ENCODE results near the gene SLC35E1.

SLC35E1 gene

GRCh38 chr19:16518483-16519229, 53.6 kb downstream of the SLC35E1 start:
- no peak for DNase-seq (ENCODE audit: low read depth in 1 of 2, low spot score in 1 of 2)
- TF ChIP-seq POLR2AphosphoS5 (IDR thresholded peaks at IDR 0.05; ENCODE audit: low read depth) (no peak), SPI1 (IDR thresholded peaks at IDR 0.05; ENCODE audit: borderline replicate concordance, low read depth) (no peak), GABPA (IDR thresholded peaks at IDR 0.05; ENCODE audit: low read depth) (no peak), CTCF (IDR thresholded peaks at IDR 0.05; ENCODE audit: insufficient read depth, low read length) (no peak), REST (IDR thresholded peaks at IDR 0.05; ENCODE audit: insufficient replicate concordance, low read depth) (no peak)
- Histone ChIP-seq H3K4me3 (replicated peaks; ENCODE audit: insufficient read depth, low read length) (no peak overlapping the region), H3K27ac (replicated peaks) (no peak overlapping the region), H3K27me3 (ENCODE audit: insufficient read depth, poor library complexity, severe bottlenecking) (no peaks in the 10 kb centered on the region)

DNA sequence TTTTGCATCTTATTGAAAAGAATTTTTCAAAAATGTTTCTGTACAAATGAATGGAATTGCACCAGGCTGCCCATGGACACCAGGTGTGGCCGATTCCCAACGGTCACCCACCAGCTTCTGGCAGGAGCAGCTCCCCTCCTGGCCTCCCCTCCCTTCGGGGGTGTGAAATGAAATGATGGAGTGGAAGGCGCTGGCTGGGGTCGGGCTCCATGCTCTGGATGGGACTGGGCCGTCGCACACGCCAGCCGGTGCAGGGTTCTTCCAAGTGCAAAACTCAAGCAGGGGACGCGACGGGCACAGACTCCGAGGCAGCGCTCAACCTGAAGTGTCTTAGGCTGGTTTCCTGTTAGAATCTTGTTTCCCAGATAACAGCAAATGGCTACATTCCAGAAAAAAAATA, 54.2 kb downstream of the SLC35E1 start:
- no peak for DNase-seq (ENCODE audit: low read depth in 1 of 2, low spot score in 1 of 2)
- no peak for TF ChIP-seq SPI1 (IDR thresholded peaks at IDR 0.05; ENCODE audit: borderline replicate concordance, low read depth)
- no peak for TF ChIP-seq REST (IDR thresholded peaks at IDR 0.05; ENCODE audit: insufficient replicate concordance, low read depth)
- no peak for TF ChIP-seq POLR2AphosphoS5 (IDR thresholded peaks at IDR 0.05; ENCODE audit: low read depth)
- TF ChIP-seq GABPA (IDR thresholded peaks at IDR 0.05; ENCODE audit: low read depth) = no peak
- no peak for TF ChIP-seq CTCF (IDR thresholded peaks at IDR 0.05; ENCODE audit: insufficient read depth, low read length)
- no peaks in the 10 kb centered on the region for H3K27me3 ChIP-seq (ENCODE audit: insufficient read depth, poor library complexity, severe bottlenecking)
- H3K27ac ChIP-seq (replicated peaks) = no peak overlapping the region
- no peak overlapping the region for H3K4me3 ChIP-seq (replicated peaks; ENCODE audit: insufficient read depth, low read length)

GRCh38 chr19:16516923-16517610, 55.1 kb downstream of the SLC35E1 start:
- no peak overlapping the region for H3K4me3 ChIP-seq (replicated peaks; ENCODE audit: insufficient read depth, low read length)
- TF ChIP-seq REST (IDR thresholded peaks at IDR 0.05; ENCODE audit: insufficient replicate concordance, low read depth) = no peak
- no peak for TF ChIP-seq CTCF (IDR thresholded peaks at IDR 0.05; ENCODE audit: insufficient read depth, low read length)
- no peak for TF ChIP-seq SPI1 (IDR thresholded peaks at IDR 0.05; ENCODE audit: borderline replicate concordance, low read depth)
- peak; percentile 18; the same call in 1 of the 2 replicates for TF ChIP-seq POLR2AphosphoS5 (IDR thresholded peaks at IDR 0.05; ENCODE audit: low read depth)
- TF ChIP-seq GABPA (IDR thresholded peaks at IDR 0.05; ENCODE audit: low read depth) = no peak
- H3K27ac ChIP-seq (replicated peaks) = no peak overlapping the region
- DNase-seq (ENCODE audit: low read depth in 1 of 2, low spot score in 1 of 2) = no peak
- H3K27me3 ChIP-seq (ENCODE audit: insufficient read depth, poor library complexity, severe bottlenecking) = no peaks in the 10 kb centered on the region
